ENCODE measurements around the gene GMEB2. TPM values are rescaled to one million over a fixed set of nuclear protein-coding genes. Genes with fewer than 3 reads are reported as not detected.

GMEB2 gene
- total RNA-seq (10 to 100 TPM in 1 of 9 donors, 1 to 10 TPM in 8; 4.3 to 10.0 (median 5.9) TPM), polyA plus RNA-seq (1 to 10 TPM; 6.3 to 8.6 TPM)
- long read RNA-seq, donor 1, full-length matches to known transcripts, result 6 of 15 reads
- long read RNA-seq, donor 1, partial matches to known transcripts, result 6 of 15 reads
- long read RNA-seq, donor 1, other reads (novel, unspliced or antisense), result 3 of 15 reads
- long read RNA-seq, donor 2, full-length matches to known transcripts, result 2 of 17 reads
- long read RNA-seq, donor 2, partial matches to known transcripts, result 14 of 17 reads
- long read RNA-seq, donor 2, other reads (novel, unspliced or antisense), result 1 of 17 reads
- long read RNA-seq, donor 3, full-length matches to known transcripts, result 6 of 13 reads
- long read RNA-seq, donor 3, partial matches to known transcripts, result 5 of 13 reads
- long read RNA-seq, donor 3, other reads (novel, unspliced or antisense), result 2 of 13 reads

- peaks cover 0 to 7% (median 0%) of the 10 kb centered on the region in 9 donors for H3K36me3 ChIP-seq
- TF ChIP-seq POLR2A (IDR thresholded peaks at IDR 0.05) (peak in 1 of 2 donors; percentile 76), CTCF (IDR thresholded peaks at IDR 0.05) (no peak)
- DNase-seq (peak; percentile 75 to 90 (median 86)), ATAC-seq (peak; percentile 13 to 48 (median 46))
- peaks cover 0 to 33% (median 15%) of the 10 kb centered on the region in 12 donors for H3K4me1 ChIP-seq
- 0 to 1% (median 1%) methylated on average over 34 to 114 of the region's 114 CpGs; no CpG with 5 or more reads in 1 of the 4 donors for WGBS, 4 donors
- peak within 1 kb of the TSS; percentile 58 to 99 (median 90) for H3K4me3 ChIP-seq
- no peaks in the 10 kb centered on the region for H3K27me3 ChIP-seq
- H3K27ac ChIP-seq, result peak within 1 kb of the TSS; percentile 88 to 99 (median 97)
- H3K9me3 ChIP-seq, result no peaks in the 10 kb centered on the region
- intact Hi-C loops (cut with DNase I), result loop anchor here in 3 of 10 donors (2.0 to 10.0 kb wide), 4 partner anchors 14 to 238 kb away; partner anchors contain the start of genes ABHD16B (in 1 of the 3), RTEL1 (in 1 of the 3) and TPD52L2 (in 1 of the 3)
These were observed at the start of gene GMEB2 for GRCh38 chr20:63626424-63627128. TSS of gene GMEB2 (minus strand) at chr20:63627101. CDS start at chr20:63619397, 7,704 bp downstream.

- H3K27ac ChIP-seq, result no peak overlapping the region
- H3K9me3 ChIP-seq, result no peaks in the 10 kb centered on the region
- H3K4me3 ChIP-seq, result no peak overlapping the region
- peaks cover 0 to 67% (median 48%) of the 10 kb centered on the region in 9 donors for H3K36me3 ChIP-seq
- DNase-seq, result peak in 1 of 5 donors; percentile 39
- no peaks in the 10 kb centered on the region for H3K27me3 ChIP-seq
- TF ChIP-seq POLR2A (IDR thresholded peaks at IDR 0.05) (no peak), CTCF (IDR thresholded peaks at IDR 0.05) (no peak)
- no peak for ATAC-seq
- 94 to 96% (median 95%) methylated on average over 20 of the region's 20 CpGs for WGBS, 4 donors
- intact Hi-C loops (cut with DNase I), result loop anchor here in 1 of 10 donors (10.0 kb wide), 1 partner anchor 59 kb away; the partner anchor contains the start of genes LIME1 and SLC2A4RG
- no peaks in the 10 kb centered on the region for H3K4me1 ChIP-seq
These were observed 48.9 kb upstream of the GMEB2 start for GRCh38 chr20:63675681-63676368.

- no peaks in the 10 kb centered on the region for H3K27me3 ChIP-seq
- no peak for TF ChIP-seq CTCF (IDR thresholded peaks at IDR 0.05)
- TF ChIP-seq POLR2A (IDR thresholded peaks at IDR 0.05), result no peak
- H3K27ac ChIP-seq, result no peak overlapping the region
- peaks cover 0 to 62% (median 43%) of the 10 kb centered on the region in 9 donors for H3K36me3 ChIP-seq
- 89 to 98% (median 95%) methylated on average over 8 to 14 of the region's 14 CpGs for WGBS, 4 donors
- no peak overlapping the region for H3K4me3 ChIP-seq
- DNase-seq (peak in 1 of 5 donors; percentile 51), ATAC-seq (peak in 1 of 4 donors; percentile 32)
- no peaks in the 10 kb centered on the region for H3K4me1 ChIP-seq
- no peaks in the 10 kb centered on the region for H3K9me3 ChIP-seq
- intact Hi-C loops (cut with DNase I), result loop anchor here in 1 of 10 donors (10.0 kb wide), 1 partner anchor 61 kb away; the partner anchor contains the start of genes LIME1 and SLC2A4RG
These were observed 47.0 kb upstream of the GMEB2 start for GRCh38 chr20:63673951-63674350.
